K562 (cell line): Measurements from ENCODE around the gene MT4. TPM values are rescaled to one million over a fixed set of nuclear protein-coding genes. Genes with fewer than 3 reads are reported as not detected.

ENCODE experiments used
- ATAC-seq: fragments of 200-7000 bp; cut with Tn5 transposase; 3 replicates; pipeline ENCODE4 v1.9.1; 2020; ENCODE audit warnings: moderate library complexity
- BruUV-seq: library from RNA; stranded (reverse); fragments of 400-500 nt; replicated peaks from 2 replicates; lab custom pipeline; 2021; lab: Mats Ljungman, UMichigan
- CTCF ChIA-PET: fragments of 300-600 bp; formaldehyde crosslinking; extraction: SDS; loops from one replicate; lab custom pipeline; 2021; ENCODE audit warnings: low intra/inter-chr PET ratio; lab: Yijun Ruan, JAX
- POLR2A ChIA-PET: fragments of 300-600, 350-650 bp; sonication (Branson Sonifier 250); formaldehyde crosslinking; extraction: SDS; loops from one replicate; lab custom pipeline; 2021; ENCODE audit warnings: antibody characterized with exemption, inconsistent platforms; lab: Yijun Ruan, JAX
- DNase-seq, 4 experiments: peaks; one replicate each; pipeline versions ENCODE4 v3.0.0 to v3.0.0-alpha.2; 2011 to 2018; ENCODE audit warnings: low spot score in 3 of 4, mixed read lengths in 3 of 4; ENCODE audit errors: extremely low read depth in 1 of 4
- FAIRE-seq: peaks from 2 replicates; lab custom pipeline; 2011; peaks lifted over from hg19 to GRCh38; lab: Jason Lieb, UNC
- H2AFZ ChIP-seq: 2 replicates; pipeline ENCODE4 v1.6.0; 2011; ENCODE audit warnings: low read depth, low read length, control low read depth, inconsistent platforms
- H3K27ac ChIP-seq: fragments of 200-600 bp; 3 replicates; pipeline ENCODE4 v1.8.0; 2011; ENCODE audit warnings: low read depth, mild to moderate bottlenecking, control low read depth, inconsistent platforms, low read length, moderate library complexity, mixed read lengths; ENCODE audit errors: extremely low read depth
- H3K27me3 ChIP-seq, 2 experiments: fragments of 300-600 bp in 1 of 2; 2 replicates in 1 of 2; 3 replicates in 1 of 2; pipeline versions ENCODE4 v1.6.0 to v1.8.0; 2011; ENCODE audit warnings: inconsistent platforms in 2 of 2, low read length in 2 of 2, mild to moderate bottlenecking in 1 of 2, mixed read lengths in 1 of 2, moderate library complexity in 1 of 2; ENCODE audit not compliant: control insufficient read depth in 2 of 2, insufficient read depth in 2 of 2
- H3K36me3 ChIP-seq: fragments of 300-600 bp; 3 replicates; pipeline ENCODE4 v1.8.0; 2011; ENCODE audit warnings: mild to moderate bottlenecking, low read length, inconsistent platforms; ENCODE audit not compliant: control insufficient read depth, insufficient read depth
- H3K4me1 ChIP-seq, 2 experiments: fragments of 200-600 bp in 1 of 2; replicated peaks in 1 of 2; 2 replicates in 1 of 2; 3 replicates in 1 of 2; pipeline versions ENCODE4 v1.5.1 to v1.8.0; 2011; ENCODE audit warnings: inconsistent platforms in 2 of 2, low read length in 2 of 2, mild to moderate bottlenecking in 1 of 2, mixed read lengths in 1 of 2, moderate library complexity in 1 of 2; ENCODE audit not compliant: control insufficient read depth in 2 of 2, insufficient read depth in 2 of 2
- H3K4me2 ChIP-seq: 2 replicates; pipeline ENCODE4 v1.6.1; 2011; ENCODE audit warnings: low read length, control low read depth, inconsistent platforms, mixed read lengths; ENCODE audit not compliant: insufficient read depth
- H3K4me3 ChIP-seq: fragments of 200-600 bp; sonication (generic), shearing (Covaris generic); 2 replicates; pipeline ENCODE4 v1.5.1; 2016; ENCODE audit warnings: control low read depth, inconsistent platforms
- H3K79me2 ChIP-seq: fragments of 200-600 bp; 3 replicates; pipeline ENCODE4 v1.8.0; 2011; ENCODE audit warnings: low read length, inconsistent platforms; ENCODE audit not compliant: control insufficient read depth, insufficient read depth
- H3K9ac ChIP-seq, 2 experiments: 2 replicates each; pipeline versions ENCODE4 v1.6.0 to v1.6.1; 2011; ENCODE audit warnings: low read depth in 2 of 2, low read length in 2 of 2, control low read depth in 1 of 2, inconsistent platforms in 1 of 2, mild to moderate bottlenecking in 1 of 2, mixed read lengths in 1 of 2; ENCODE audit not compliant: insufficient read depth in 1 of 2
- H3K9me1 ChIP-seq: one replicate; pipeline ENCODE4 v1.6.0; 2011; ENCODE audit warnings: inconsistent platforms, mild to moderate bottlenecking, low read length, moderate library complexity; ENCODE audit not compliant: control insufficient read depth, insufficient read depth
- H3K9me3 ChIP-seq: replicated peaks from 2 replicates; pipeline ENCODE4 v1.5.1; 2011; ENCODE audit warnings: low read depth, low read length, inconsistent platforms; ENCODE audit not compliant: control insufficient read depth, insufficient read depth
- H4K20me1 ChIP-seq: replicated peaks from 2 replicates; pipeline ENCODE4 v1.6.1; 2011; ENCODE audit warnings: low read length, inconsistent platforms, mixed read lengths; ENCODE audit not compliant: control insufficient read depth, insufficient read depth
- CREBBP ChIP-seq: IDR thresholded peaks from one replicate; pipeline ENCODE4 v1.6.1; 2012; ENCODE audit warnings: low read depth, mild to moderate bottlenecking, control low read depth, inconsistent platforms, low read length
- ETV6 ChIP-seq, 3 experiments: fragments of 150-350 bp in 1 of 3; sonication (generic) in 1 of 3; formaldehyde crosslinking in 1 of 3; IDR thresholded peaks; 2 replicates each; pipeline versions ENCODE4 v1.6.1 to v1.8.0; 2014 to 2022; ENCODE audit warnings: borderline replicate concordance in 2 of 3, low read depth in 2 of 3, antibody characterized with exemption in 1 of 3, low read length in 1 of 3, mild to moderate bottlenecking in 1 of 3, missing genetic modification reagents in 1 of 3
- NR2C2 ChIP-seq, 2 experiments: fragments of 200-800 bp in 1 of 2; sonication (Bioruptor generic) in 1 of 2; sonication (generic) in 1 of 2; formaldehyde crosslinking in 1 of 2; IDR thresholded peaks; 2 replicates each; pipeline versions ENCODE4 v1.6.1 to v1.8.0; 2016 to 2022; ENCODE audit warnings: mild to moderate bottlenecking in 1 of 2, missing compliant biosample characterization in 1 of 2, missing genetic modification characterization in 1 of 2, missing genetic modification reagents in 1 of 2
- SUPT5H ChIP-seq: fragments of 450-650 bp; IDR thresholded peaks from 2 replicates; pipeline ENCODE4 v1.6.1; 2016
- ZNF12 ChIP-seq: sonication (generic); formaldehyde crosslinking; IDR thresholded peaks from 2 replicates; pipeline ENCODE4 v1.4.0; 2020; ENCODE audit warnings: mild to moderate bottlenecking, missing genetic modification reagents
- WGBS: fragments of 100-300 bp; shearing (Covaris generic); methylation state at CpG from one replicate; pipeline ENCODE4 v1.1.6; 2016; ENCODE audit warnings: low coverage, mixed read lengths; ENCODE audit not compliant: insufficient coverage; ENCODE audit errors: missing lambda C conversion rate; 5-methylcytosine and 5-hydroxymethylcytosine counted together
- in situ Hi-C: fragments of 300-500 bp; cut with MboI; formaldehyde crosslinking; loops from 4 replicates; pipeline ENCODE4 v1.15.0; 2018; ENCODE audit warnings: inconsistent platforms, mixed read lengths
- intact Hi-C: fragments of 100-400 bp; cut with micrococcal nuclease; formaldehyde crosslinking; loops from 2 replicates; pipeline ENCODE4 v1.14.2; 2022
- polyA plus RNA-seq, 8 experiments: library from polyadenylated mRNA; depleted of rRNA in 4 of 8; stranded (reverse) in 5 of 8; unstranded in 3 of 8; fragments of >200 nt; fragmentation: Nextera tagmentation in 2 of 8; fragmentation: Illumina TruSeq in 1 of 8; extraction: Ambion mirVana in 2 of 8; extraction: Trizol in 1 of 8; gene quantifications; 2 replicates each; pipeline versions ENCODE4 v1.2.1 to v1.2.3, GENCODE V29; 2011 to 2014; ENCODE audit warnings: inconsistent platforms in 1 of 8, missing spikeins in 1 of 8
- total RNA-seq, 7 experiments: library from RNA; depleted of rRNA in 6 of 7; stranded (reverse); fragments of >200 nt in 6 of 7; fragmentation: Illumina TruSeq in 2 of 7; extraction: Trizol in 2 of 7; gene quantifications; 2 replicates each; pipeline versions ENCODE4 v1.2.1 to v1.2.3, GENCODE V29; 2011 to 2021; ENCODE audit warnings: low replicate concordance in 1 of 7

MT4 gene
- total and polyA plus RNA-seq, 9 of the 15 experiments (the other 6 are each of a cell fraction or from before 2014, with no cell fraction given): not detected

- Histone ChIP-seq H3K36me3 (no peaks in the 10 kb centered on the region), H3K27ac (no peak overlapping the region), H3K27me3 (peaks cover 17 to 39% of the 10 kb centered on the region in 2 experiments), H3K79me2 (no peaks in the 10 kb centered on the region), H3K9ac (no peak overlapping the region), H3K9me1 (no peaks in the 10 kb centered on the region), H3K4me3 (no peak overlapping the region), H2AFZ (no peak overlapping the region), H3K4me2 (no peak overlapping the region), H3K4me1 (peaks cover 0 to 6% of the 10 kb centered on the region in 2 experiments; a peak in 1 of 5 replicates), H3K9me3 (no peaks in the 10 kb centered on the region), H4K20me1 (no peaks in the 10 kb centered on the region)
- DNase-seq (no peak), ATAC-seq (no peak), FAIRE-seq (no peak)
- ChIA-PET POLR2A (no interaction called here), CTCF (no interaction called here)
- WGBS: 5% methylated on average over 18 of the region's 23 CpGs
- no peak for TF ChIP-seq ZNF12 (CRISPR knock-in tag)
- no peak for TF ChIP-seq CREBBP
- no peak for TF ChIP-seq ETV6 (IDR thresholded peaks at IDR 0.05; ENCODE audit: borderline replicate concordance in 1 of 2, low read depth in 2 of 2, low read length in 1 of 2)
- no peak for TF ChIP-seq ETV6 (CRISPR knock-in tag; IDR thresholded peaks at IDR 0.05; ENCODE audit: borderline replicate concordance)
- TF ChIP-seq NR2C2 (CRISPR knock-in tag; IDR thresholded peaks at IDR 0.05): no peak
- TF ChIP-seq NR2C2 (tag; IDR thresholded peaks at IDR 0.05): no peak
- no peak for TF ChIP-seq SUPT5H
- intact Hi-C loops (no loop called here), in situ Hi-C loops (no loop called here)
- BruUV-seq: no TSS peak
Measured at GRCh38 chr16:56616608-56617211, 51.8 kb downstream of the MT4 start.
